Measurements from ENCODE around the gene PHC2. TPM values are rescaled to one million over a fixed set of nuclear protein-coding genes. Genes with fewer than 3 reads are reported as not detected.

PHC2 gene
- total RNA-seq, 1 experiment from 2014 or later = 176 TPM

DNA sequence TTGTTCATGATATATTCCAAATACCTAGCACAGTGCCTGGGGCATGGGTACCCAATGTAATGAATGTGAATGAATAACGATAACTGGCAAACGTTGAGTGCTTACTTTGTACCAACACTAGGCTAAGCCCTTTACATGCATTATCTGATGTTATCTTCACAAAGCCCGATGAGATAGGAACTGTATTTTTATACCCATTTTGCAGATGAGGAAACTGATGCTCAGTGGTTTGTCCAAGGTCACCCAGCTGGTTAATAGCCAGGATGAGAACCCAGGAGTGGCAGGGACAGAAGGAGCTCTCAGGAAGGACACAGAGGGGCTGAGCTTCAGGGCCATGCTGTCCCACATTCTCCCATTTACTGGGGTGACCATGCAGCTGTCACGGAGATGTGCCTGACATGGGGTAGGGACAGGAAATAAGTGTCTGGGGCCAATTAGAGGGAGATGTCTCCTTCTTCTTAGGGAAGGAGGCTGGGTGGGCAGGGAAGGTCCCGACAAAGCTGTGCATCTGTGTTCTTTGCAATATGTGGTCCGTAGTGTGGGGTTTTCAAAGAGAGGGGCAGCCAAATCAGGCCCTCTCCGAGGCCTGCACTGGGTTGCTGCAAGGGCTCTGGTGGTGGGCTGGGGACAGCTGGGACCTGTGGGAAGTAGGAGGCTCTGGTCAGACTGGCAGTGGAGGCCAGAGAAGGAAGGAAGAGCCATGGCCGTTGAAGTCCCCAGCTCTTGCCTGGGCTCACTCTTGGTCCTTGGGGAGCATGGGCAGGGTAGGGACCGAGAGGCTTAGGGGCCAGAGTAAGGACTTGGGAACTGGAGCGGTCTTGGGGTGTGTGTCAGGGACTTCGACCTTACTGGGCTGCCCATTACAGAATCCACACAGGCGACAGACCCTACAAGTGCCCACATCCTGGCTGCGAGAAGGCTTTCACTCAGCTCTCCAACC lies 136.6 kb downstream of the PHC2 start:
- H3K4me3 ChIP-seq (replicated peaks in 1 of 2; ENCODE audit: low read depth in 1 of 2, low read length in 2 of 2) = no peak overlapping the region
- no peak overlapping the region for H3K9ac ChIP-seq (ENCODE audit: low read length)
- H2AFZ ChIP-seq (ENCODE audit: low read depth, low read length, poor library complexity, severe bottlenecking) = no peak overlapping the region
- peaks cover 0 to 8% of the 10 kb centered on the region in 2 experiments; a peak in 2 of 4 replicates for H3K4me1 ChIP-seq (ENCODE audit: control insufficient read depth in 1 of 2, insufficient read depth in 2 of 2, low read length in 2 of 2)
- ChIA-PET POLR2A (no interaction called here), RAD21 (ENCODE audit: low non-redundant PET in 1 of 2, low total read pairs in 2 of 2, uncharacterized antibody in 2 of 2, unreplicated experiment in 2 of 2) (no interaction called here), CTCF (interaction anchor here (1.3 to 2.2 kb wide), 4 partner anchors 39 to 168 kb away, joined by 3 to 6 read pairs (median 4); no protein-coding TSS in a partner anchor)
- no peaks in the 10 kb centered on the region for H3K36me3 ChIP-seq (ENCODE audit: control insufficient read depth in 1 of 2, insufficient read depth in 2 of 2, low read length in 2 of 2)
- H3K9me2 ChIP-seq (ENCODE audit: insufficient read depth) = no peaks in the 10 kb centered on the region
- DNase-seq (ENCODE audit: low read depth, low spot score) = no peak
- H4K20me1 ChIP-seq (ENCODE audit: insufficient read depth) = no peaks in the 10 kb centered on the region
- H3K4me2 ChIP-seq (ENCODE audit: low read length) = no peak overlapping the region
- no TSS peak for BruUV-seq (replicated peaks)
- no peak overlapping the region for H3K27ac ChIP-seq (ENCODE audit: low read depth, low read length)
- H3K79me2 ChIP-seq (ENCODE audit: insufficient read depth, low read length) = no peaks in the 10 kb centered on the region
- intact Hi-C loops (cut with micrococcal nuclease) = loop anchor here (1.0 to 5.0 kb wide), 5 partner anchors 76 to 319 kb away; no protein-coding TSS in a partner anchor
- no peaks in the 10 kb centered on the region for H3K9me3 ChIP-seq (ENCODE audit: control insufficient read depth in 1 of 2, insufficient read depth in 1 of 2, low read depth in 1 of 2, low read length in 2 of 2)
- no peaks in the 10 kb centered on the region for H3K27me3 ChIP-seq (ENCODE audit: insufficient read depth, low read length)
- no peak for ATAC-seq
- no peak for TF ChIP-seq CEBPB (IDR thresholded peaks at IDR 0.05; ENCODE audit: low read depth)
- no peak for TF ChIP-seq POLR2AphosphoS5 (IDR thresholded peaks at IDR 0.05; ENCODE audit: low read depth, low read length)
- TF ChIP-seq YY1 (IDR thresholded peaks at IDR 0.05; ENCODE audit: extremely low read depth, insufficient replicate concordance, low read depth, low read length) = no peak
- no peak for TF ChIP-seq EGR1 (IDR thresholded peaks at IDR 0.05; ENCODE audit: low read depth)
- no peak for TF ChIP-seq EZH2 (IDR thresholded peaks at IDR 0.05)
- TF ChIP-seq SP1 (IDR thresholded peaks at IDR 0.05; ENCODE audit: low read depth) = no peak
- no peak for TF ChIP-seq POLR2A (IDR thresholded peaks at IDR 0.05; ENCODE audit: borderline replicate concordance, extremely low read depth, insufficient read depth, insufficient read length)
- TF ChIP-seq EZH2phosphoT487 (IDR thresholded peaks at IDR 0.05; ENCODE audit: borderline replicate concordance) = no peak
- no peak for TF ChIP-seq SRF (IDR thresholded peaks at IDR 0.05; ENCODE audit: low read depth)

Measured in HCT116 (cell line).